Cardiac fibroblast (primary cell): ENCODE results near the gene ACKR3.

Source experiments
- DNase-seq, 2 donors: peaks; one replicate each; pipeline versions ENCODE4 v3.0.0 to v3.0.0-alpha.2; 2010; ENCODE audit warnings: low read depth in 2 of 2
- H3K4me3 ChIP-seq, 2 donors: replicated peaks in 1 of 2; 1 replicate in 1 of 2; 2 replicates in 1 of 2; pipeline ENCODE4 v1.5.1; 2011; ENCODE audit warnings: low read depth in 2 of 2, low read length in 2 of 2, mild to moderate bottlenecking in 2 of 2, moderate library complexity in 1 of 2
- CTCF ChIP-seq: IDR thresholded peaks from one replicate; pipeline ENCODE4 v1.5.1; 2011; ENCODE audit warnings: low read depth, mild to moderate bottlenecking, low read length, inconsistent platforms

Gene ACKR3

GRCh38 chr2:236566596-236566995, 3.0 kb upstream of the ACKR3 start:
- H3K4me3 ChIP-seq = no peak overlapping the region
- no peak for TF ChIP-seq CTCF
- no peak for DNase-seq

GRCh38 chr2:236568068-236568921, 1.3 kb upstream of the ACKR3 start:
- H3K4me3 ChIP-seq = peak overlapping the region in 1 of 2 donors; percentile 21
- TF ChIP-seq CTCF = no peak
- peak; percentile 5 to 21 for DNase-seq

GRCh38 chr2:236568922-236569572, 578 bp upstream of the ACKR3 start:
- H3K4me3 ChIP-seq = no peak overlapping the region
- no peak for TF ChIP-seq CTCF
- no peak for DNase-seq

- no peak for DNase-seq
- TF ChIP-seq CTCF = no peak
- peak overlapping the region in 1 of 2 donors; percentile 13 for H3K4me3 ChIP-seq
Measured at GRCh38 chr2:236570081-236570868, 650 bp downstream of the ACKR3 start.

GRCh38 chr2:236571145-236571544, 1.5 kb downstream of the ACKR3 start:
- H3K4me3 ChIP-seq = no peak overlapping the region
- no peak for DNase-seq
- TF ChIP-seq CTCF = no peak

- no peak for TF ChIP-seq CTCF
- no peak overlapping the region for H3K4me3 ChIP-seq
- no peak for DNase-seq
Measured at GRCh38 chr2:236572482-236572881, 2.9 kb downstream of the ACKR3 start.
